OCI-LY7 (cell line): ENCODE data around the gene MED31.

ENCODE experiments used
- EZH2phosphoT487 ChIP-seq: fragments of 200-600 bp; sonication (generic); IDR thresholded peaks from 2 replicates; pipeline ENCODE4 v1.6.1; 2018; ENCODE audit warnings: low read depth, borderline replicate concordance, mild to moderate bottlenecking, mixed run types, antibody characterized with exemption, low read length, moderate library complexity, mixed read lengths
- TF ChIP-seq, protein P1 (sequence below): fragments of 200-600 bp; sonication (generic); conservative IDR thresholded peaks from 2 replicates; pipeline ENCODE4 v1.5.1; 2014; ENCODE audit warnings: mild to moderate bottlenecking, antibody characterized with exemption, low read length, moderate library complexity, mixed read lengths

DNA sequence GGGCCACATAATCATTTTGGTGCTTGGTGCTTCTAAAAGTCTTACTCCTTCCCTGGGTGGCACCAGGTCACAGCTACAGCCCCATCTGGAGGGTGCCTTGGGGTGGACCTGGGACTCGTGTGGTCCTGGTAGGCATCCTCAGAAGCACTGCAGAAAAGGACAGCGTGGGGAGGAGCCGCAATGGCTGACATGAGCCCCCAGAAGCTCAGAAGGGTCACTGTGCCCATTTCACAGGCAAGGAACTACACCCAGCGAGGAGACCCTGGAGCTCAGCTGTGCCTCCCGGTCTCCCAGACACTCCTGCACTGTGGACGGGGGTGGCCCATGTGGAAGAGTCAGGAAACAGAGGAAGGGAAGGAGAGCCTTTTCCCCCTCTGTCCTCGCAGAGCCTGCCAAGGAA is 26.5 kb upstream of the MED31 start:
- TF ChIP-seq, protein P1, sequence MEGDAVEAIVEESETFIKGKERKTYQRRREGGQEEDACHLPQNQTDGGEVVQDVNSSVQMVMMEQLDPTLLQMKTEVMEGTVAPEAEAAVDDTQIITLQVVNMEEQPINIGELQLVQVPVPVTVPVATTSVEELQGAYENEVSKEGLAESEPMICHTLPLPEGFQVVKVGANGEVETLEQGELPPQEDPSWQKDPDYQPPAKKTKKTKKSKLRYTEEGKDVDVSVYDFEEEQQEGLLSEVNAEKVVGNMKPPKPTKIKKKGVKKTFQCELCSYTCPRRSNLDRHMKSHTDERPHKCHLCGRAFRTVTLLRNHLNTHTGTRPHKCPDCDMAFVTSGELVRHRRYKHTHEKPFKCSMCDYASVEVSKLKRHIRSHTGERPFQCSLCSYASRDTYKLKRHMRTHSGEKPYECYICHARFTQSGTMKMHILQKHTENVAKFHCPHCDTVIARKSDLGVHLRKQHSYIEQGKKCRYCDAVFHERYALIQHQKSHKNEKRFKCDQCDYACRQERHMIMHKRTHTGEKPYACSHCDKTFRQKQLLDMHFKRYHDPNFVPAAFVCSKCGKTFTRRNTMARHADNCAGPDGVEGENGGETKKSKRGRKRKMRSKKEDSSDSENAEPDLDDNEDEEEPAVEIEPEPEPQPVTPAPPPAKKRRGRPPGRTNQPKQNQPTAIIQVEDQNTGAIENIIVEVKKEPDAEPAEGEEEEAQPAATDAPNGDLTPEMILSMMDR, result no peak
- no peak for TF ChIP-seq EZH2phosphoT487
